GM21619 (cell line): Measurements from ENCODE around the gene TRIM5.

Experiments used
- ATAC-seq: cut with Tn5 transposase; IDR thresholded peaks from one replicate; pipeline ENCODE4 v1.9.1; 2021; ENCODE audit not compliant: unreplicated experiment

TRIM5 gene

GRCh38 chr11:5625281-5625680 lies 59.6 kb downstream of the TRIM5 start:
- no peak for ATAC-seq

DNA sequence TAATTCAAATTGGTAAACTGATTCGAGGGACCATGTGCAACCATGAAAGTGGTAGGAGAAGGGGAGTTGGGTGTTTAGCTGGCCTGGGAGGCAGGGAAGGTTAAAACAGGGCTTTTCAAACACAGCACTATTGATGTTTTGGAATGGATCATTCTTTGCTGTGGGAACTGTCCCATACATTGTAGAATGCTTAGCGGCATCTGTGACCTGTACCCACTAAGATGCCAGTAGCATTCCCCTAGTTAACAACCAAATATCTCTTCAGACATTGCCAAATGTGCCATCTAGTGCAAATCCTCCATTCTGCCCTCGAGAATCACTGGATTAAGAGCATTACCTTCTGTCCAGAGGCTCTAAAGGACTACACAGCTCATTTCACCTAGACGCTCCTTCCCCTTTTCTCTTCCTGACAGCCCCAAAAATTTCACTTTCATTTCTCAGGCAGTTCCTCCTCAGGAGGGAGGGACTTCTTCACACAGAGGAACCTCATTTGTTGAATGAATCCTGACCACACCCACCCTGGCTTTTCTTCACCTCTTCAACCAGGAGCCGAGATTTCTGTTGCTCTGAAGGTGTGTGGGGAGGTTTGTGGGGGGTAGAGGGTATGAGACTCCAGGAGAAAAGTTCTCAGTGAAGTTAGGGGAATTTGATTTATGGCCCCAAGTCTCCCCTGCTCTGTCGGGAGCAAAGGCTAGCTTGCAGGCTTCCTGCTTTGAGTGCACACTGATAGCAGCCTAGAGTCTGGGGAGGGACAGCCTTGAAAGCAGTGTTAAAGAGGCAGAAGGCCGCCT lies 60.2 kb downstream of the TRIM5 start, which contains the start of gene TRIM34:
Gene TRIM34 (plus strand): TSS at position 513 of the 791 bp plus-strand sequence. CDS start 7,331 bp downstream, outside the sequence.
- peak; percentile 97 for ATAC-seq

DNA sequence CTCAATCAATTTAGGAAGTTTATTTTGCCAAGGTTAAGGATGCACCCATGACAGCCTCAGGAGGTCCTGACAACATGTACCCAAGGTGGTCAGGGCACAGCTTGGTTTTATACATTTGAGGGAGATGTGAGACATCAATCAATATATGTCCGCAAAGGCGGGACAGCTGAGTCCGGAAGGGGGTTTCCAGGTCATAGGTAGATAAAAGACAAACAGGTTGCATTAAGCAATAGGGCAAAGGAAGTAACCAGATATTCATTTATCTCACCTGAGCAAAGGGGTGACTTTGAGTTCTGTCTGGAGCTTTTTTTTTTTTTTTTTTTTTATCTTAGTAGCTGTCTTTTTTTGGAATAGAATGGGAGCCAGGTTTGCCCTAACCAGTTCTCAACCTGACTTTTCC lies 62.1 kb downstream of the TRIM5 start:
- no peak for ATAC-seq

- ATAC-seq: no peak
Measured at GRCh38 chr11:5621580-5621979, 63.3 kb downstream of the TRIM5 start.

DNA sequence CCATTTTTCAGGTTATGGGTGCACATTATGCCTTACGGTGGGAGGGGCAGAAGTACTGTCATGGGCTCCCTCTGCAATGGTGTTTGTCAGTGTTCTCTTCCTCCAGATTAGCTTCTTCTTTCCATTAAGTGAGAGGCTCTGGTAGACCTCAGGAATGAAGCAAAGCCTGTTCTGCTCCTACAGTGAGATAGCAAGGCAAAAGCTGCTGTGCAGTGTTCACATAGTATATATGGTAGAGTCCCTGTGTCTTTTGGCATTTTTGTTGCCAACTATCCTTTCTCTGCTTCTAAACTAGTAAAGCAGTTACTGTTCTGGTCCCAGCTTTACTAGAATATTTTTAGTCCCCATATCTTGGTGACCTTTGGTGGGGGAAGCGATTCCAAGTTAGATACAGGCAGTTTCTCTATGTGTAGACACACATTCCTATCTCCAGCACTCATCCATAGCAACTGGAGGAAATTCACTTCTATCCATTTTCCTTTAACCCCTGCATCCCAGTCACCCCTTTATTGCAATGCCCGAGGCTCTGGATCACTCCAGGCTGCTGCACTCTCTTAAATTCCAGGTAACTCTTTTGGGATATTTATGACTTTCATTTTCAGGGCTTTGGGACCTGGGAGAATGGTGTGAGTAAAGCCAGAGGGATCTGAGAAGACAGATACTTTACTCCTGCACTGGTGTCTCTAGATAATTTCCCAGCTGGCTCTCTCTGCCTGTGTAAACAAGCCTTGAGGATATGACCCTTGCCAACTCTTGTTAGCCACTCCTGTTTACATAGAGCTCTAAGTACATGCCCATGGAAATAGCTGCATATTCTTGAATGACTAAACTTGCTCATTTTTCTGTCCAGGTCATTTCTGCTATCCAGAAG lies 64.0 kb downstream of the TRIM5 start:
- ATAC-seq: no peak

DNA sequence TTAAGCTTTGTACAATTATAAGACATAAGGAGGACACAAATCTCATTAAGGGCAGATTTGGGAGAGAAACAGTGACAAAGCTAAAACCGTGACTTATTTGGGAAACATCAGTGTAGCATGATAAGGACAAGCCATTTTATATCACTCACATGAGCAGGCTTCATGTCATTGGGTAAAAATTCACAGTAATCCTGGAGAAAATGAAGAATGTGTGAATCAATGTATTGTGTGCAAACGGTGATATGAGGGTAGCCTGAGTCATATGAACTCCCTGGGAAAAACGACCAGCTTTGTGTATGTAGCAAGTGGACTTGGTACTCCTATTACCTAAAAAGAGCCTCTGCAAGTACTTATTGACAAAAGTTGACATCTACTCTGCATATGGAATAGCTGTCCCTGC lies 66.1 kb downstream of the TRIM5 start:
- no peak for ATAC-seq
